Transverse colon (tissue), 4 donors: ENCODE data around the gene COL10A1. TPM values are rescaled to one million over a fixed set of nuclear protein-coding genes. Genes with fewer than 3 reads are reported as not detected.

Experiments used
- DNase-seq: peaks from one replicate; pipeline ENCODE4 v3.0.0-alpha.2; 2019
- H3K27ac ChIP-seq, 4 donors: fragments of 200-600 bp; sonication (generic); 2 replicates each; pipeline ENCODE4 v1.5.1; 2016 to 2018; ENCODE audit warnings: inconsistent platforms in 4 of 4
- H3K27me3 ChIP-seq: fragments of 200-600 bp; sonication (generic); 2 replicates; pipeline ENCODE4 v1.5.1; 2017; ENCODE audit warnings: inconsistent platforms
- H3K36me3 ChIP-seq, 4 donors: fragments of 200-600 bp; sonication (generic); 2 replicates each; pipeline ENCODE4 v1.5.1; 2017 to 2019; ENCODE audit warnings: inconsistent platforms in 4 of 4
- H3K4me1 ChIP-seq, 4 donors: fragments of 200-600 bp; sonication (generic); 2 replicates each; pipeline ENCODE4 v1.5.1; 2017 to 2020; ENCODE audit warnings: inconsistent platforms in 4 of 4
- H3K4me3 ChIP-seq, 4 donors: fragments of 200-600 bp; sonication (generic); 1 replicate in 1 of 4; 2 replicates in 3 of 4; pipeline versions ENCODE4 v1.5.1 to v1.6.1; 2017 to 2019; ENCODE audit warnings: inconsistent platforms in 4 of 4
- H3K9me3 ChIP-seq, 2 donors: fragments of 200-600 bp; sonication (generic); 2 replicates each; pipeline ENCODE4 v1.5.1; 2017 to 2019; ENCODE audit warnings: inconsistent platforms in 2 of 2
- CTCF ChIP-seq, 5 experiments: fragments of 200-600 bp in 3 of 5; fragments of 450-650 bp in 2 of 5; sonication (generic) in 3 of 5; IDR thresholded peaks; 1 replicate in 2 of 5; 2 replicates in 3 of 5; pipeline ENCODE4 v1.5.1; 2016 to 2017; ENCODE audit warnings: antibody characterized with exemption in 5 of 5, inconsistent platforms in 3 of 5, mild to moderate bottlenecking in 2 of 5, moderate library complexity in 1 of 5
- WGBS, 2 donors: methylation state at CpG; one replicate each; pipeline ENCODE4 v1.1.5; 2018; ENCODE audit warnings: low coverage in 1 of 2; 5-methylcytosine and 5-hydroxymethylcytosine counted together
- in situ Hi-C, 4 donors: fragments of 200-750 bp; cut with MboI; loops; one replicate each; pipeline versions ENCODE4 v1.15.0 to v1.15.1; 2017; ENCODE audit warnings: low sequenced_read_pairs in 3 of 4, low pct_ligation_motif_present in 1 of 4, low pct_unique_long_range_greater_than_20kb in 1 of 4
- intact Hi-C: fragments of 100-400 bp; cut with DNase I; formaldehyde crosslinking; loops from one replicate; pipeline ENCODE4 v1.15.1; 2023; ENCODE audit warnings: low total_unique reads
- total RNA-seq, 4 donors: library from RNA; depleted of rRNA; stranded (reverse); fragments of >200 nt; gene quantifications; one replicate each; pipeline ENCODE4 v1.1.0, GENCODE V29; 2016

The COL10A1 gene
- total RNA-seq, 4 donors from 2014 or later, result not detected

- H3K36me3 ChIP-seq, result no peaks in the 10 kb centered on the region
- 91 to 100% methylated on average over 1 of the region's 1 CpG for WGBS, 2 donors
- intact Hi-C loops, result no loop called here
- H3K9me3 ChIP-seq, result no peaks in the 10 kb centered on the region
- no peak for TF ChIP-seq CTCF (IDR thresholded peaks at IDR 0.05)
- H3K27ac ChIP-seq, result no peak overlapping the region
- no peak for DNase-seq
- no peaks in the 10 kb centered on the region for H3K27me3 ChIP-seq
- no peak overlapping the region for H3K4me3 ChIP-seq
- in situ Hi-C loops, result no loop called here
- peaks cover 0 to 7% (median 0%) of the 10 kb centered on the region in 4 donors for H3K4me1 ChIP-seq
These were observed 55.8 kb downstream of the COL10A1 start for GRCh38 chr6:116070101-116070500.

Other genes with a start within 250 kb of the COL10A1 start
- 10 to 100 TPM; 13.3 to 25.4 (median 18.9) TPM for gene FRK, start 65.2 kb downstream of the COL10A1 start, total RNA-seq
- gene NT5DC1, start 25.3 kb downstream of the COL10A1 start, total RNA-seq, result 10 to 100 TPM in 2 of 4 donors, 1 to 10 TPM in 2; 5.4 to 18.6 (median 12.4) TPM
- gene TSPYL4, start 127.9 kb upstream of the COL10A1 start, total RNA-seq, result 1 to 10 TPM; 3.0 to 7.8 (median 6.4) TPM
- gene TSPYL1, start 153.8 kb upstream of the COL10A1 start, total RNA-seq, result 10 to 100 TPM; 16.1 to 59.8 (median 47.9) TPM
- gene DSE, start 244.8 kb upstream of the COL10A1 start, total RNA-seq, result 10 to 100 TPM in 2 of 4 donors, 1 to 10 TPM in 2; 3.8 to 16.7 (median 9.2) TPM